ENCODE results near the gene HLCS.

- TF ChIP-seq, protein P1, sequence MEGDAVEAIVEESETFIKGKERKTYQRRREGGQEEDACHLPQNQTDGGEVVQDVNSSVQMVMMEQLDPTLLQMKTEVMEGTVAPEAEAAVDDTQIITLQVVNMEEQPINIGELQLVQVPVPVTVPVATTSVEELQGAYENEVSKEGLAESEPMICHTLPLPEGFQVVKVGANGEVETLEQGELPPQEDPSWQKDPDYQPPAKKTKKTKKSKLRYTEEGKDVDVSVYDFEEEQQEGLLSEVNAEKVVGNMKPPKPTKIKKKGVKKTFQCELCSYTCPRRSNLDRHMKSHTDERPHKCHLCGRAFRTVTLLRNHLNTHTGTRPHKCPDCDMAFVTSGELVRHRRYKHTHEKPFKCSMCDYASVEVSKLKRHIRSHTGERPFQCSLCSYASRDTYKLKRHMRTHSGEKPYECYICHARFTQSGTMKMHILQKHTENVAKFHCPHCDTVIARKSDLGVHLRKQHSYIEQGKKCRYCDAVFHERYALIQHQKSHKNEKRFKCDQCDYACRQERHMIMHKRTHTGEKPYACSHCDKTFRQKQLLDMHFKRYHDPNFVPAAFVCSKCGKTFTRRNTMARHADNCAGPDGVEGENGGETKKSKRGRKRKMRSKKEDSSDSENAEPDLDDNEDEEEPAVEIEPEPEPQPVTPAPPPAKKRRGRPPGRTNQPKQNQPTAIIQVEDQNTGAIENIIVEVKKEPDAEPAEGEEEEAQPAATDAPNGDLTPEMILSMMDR (IDR thresholded peaks at IDR 0.05; ENCODE audit: low read depth, low read length): no peak
- no peak for TF ChIP-seq EZH2phosphoT487 (IDR thresholded peaks at IDR 0.05; ENCODE audit: low read depth)
Observed at GRCh38 chr21:36813052-36813451, 153.4 kb downstream of the HLCS start.

Measured in OCI-LY3 (cell line).